Activated T-helper 1 cell treated with anti-CD3 and anti-CD28 coated beads, Interleukin-2, amount 50 U/mL, for 16 hours (primary cell): ENCODE data around the gene TMEM233.

Source experiments
- DNase-seq, 2 donors: peaks; one replicate each; pipeline ENCODE4 v3.0.0-alpha.2; 2020; ENCODE audit warnings: low read depth in 1 of 2, low spot score in 1 of 2

The TMEM233 gene

DNA sequence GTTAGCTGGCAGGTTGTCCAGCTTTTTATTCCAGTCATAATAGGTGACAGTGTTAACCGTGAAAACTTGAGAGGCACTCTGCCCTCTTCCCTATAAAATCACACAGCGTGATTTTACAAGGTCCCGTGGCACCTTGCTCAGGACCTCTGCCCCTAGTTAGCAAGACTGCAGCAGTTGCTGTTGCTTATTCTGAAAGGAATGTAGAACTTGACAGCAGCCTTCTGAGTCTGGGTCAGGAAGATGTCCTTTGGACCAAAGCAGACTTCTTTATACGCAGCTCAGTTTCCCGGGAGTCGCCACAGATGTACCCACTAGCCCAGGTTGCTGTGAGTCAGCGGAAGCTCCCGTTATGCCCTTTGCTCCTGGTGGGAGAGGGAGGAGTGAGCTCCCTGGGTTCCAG is 87.5 kb downstream of the TMEM233 start:
- DNase-seq, result no peak

DNA sequence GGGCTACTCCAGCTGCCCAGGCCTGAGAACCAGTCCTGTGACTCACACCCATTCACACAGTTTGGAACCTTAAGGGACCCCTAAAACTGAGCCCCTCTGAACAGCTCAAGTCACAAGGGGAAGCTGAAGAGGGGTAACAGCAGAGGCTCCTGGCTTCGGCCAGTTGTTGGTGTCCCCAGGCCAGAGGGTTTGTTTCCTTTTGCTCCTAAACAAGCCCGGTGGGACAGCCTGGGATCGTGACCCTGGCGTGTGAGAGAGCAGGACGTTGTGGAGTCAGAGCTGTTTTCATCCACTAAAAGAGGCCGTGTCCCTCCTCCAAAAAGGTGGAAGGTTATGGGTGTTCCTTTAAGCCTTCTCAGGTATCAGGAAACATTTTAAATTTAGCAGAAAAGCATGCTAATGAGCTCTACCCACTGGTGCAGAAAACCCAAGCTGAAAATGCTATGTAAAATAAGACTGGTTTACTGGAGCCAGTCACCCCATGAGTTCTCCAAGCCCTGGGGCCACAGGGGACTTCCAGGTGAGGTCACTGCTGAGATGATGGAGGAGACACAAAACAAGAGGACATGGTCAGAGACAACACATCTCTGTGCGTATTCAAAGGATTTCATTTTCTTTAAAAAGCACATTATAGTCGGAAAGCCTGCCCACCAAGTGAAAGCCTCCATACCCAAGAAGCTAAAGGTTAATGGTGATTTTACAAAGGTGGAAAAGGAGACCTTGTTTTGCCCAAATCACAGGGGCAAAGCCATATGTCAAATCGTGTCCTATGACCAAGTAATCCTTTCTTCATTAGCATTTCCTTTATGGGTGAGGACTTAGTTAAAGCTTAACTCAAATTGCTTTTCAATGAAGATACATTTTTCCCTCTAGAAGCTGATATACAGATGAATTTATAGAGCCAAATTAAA is 88.4 kb downstream of the TMEM233 start:
- no peak for DNase-seq

DNA sequence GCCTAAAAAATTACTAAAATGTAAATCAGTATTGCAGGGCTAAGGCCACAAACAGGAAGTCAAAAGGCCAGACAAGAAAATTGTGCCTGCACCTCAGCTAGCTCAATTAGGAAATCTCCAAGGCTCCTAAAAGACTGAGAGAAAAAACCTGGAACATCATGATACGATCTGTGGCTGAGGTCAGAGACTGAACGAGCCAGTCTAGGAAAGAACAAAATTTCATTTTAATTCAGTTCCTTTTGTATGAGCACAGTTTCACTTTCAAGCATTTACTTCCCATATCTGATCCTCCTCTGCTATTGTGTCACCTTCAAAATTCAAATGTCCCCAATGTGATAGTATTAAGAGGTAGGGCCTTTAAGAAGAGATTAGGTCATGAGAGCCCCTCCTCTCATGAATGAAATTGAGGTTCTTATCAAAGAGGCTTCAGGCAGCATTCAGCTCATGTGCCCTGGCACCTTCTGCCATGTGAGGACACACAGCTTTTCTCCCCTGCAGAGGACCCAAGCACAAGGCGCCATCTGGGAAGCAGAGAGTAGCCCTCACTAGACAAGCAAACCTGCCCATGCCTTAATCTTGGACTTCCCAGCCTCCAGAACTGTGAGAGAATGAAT is 89.2 kb downstream of the TMEM233 start:
- DNase-seq, result no peak

DNA sequence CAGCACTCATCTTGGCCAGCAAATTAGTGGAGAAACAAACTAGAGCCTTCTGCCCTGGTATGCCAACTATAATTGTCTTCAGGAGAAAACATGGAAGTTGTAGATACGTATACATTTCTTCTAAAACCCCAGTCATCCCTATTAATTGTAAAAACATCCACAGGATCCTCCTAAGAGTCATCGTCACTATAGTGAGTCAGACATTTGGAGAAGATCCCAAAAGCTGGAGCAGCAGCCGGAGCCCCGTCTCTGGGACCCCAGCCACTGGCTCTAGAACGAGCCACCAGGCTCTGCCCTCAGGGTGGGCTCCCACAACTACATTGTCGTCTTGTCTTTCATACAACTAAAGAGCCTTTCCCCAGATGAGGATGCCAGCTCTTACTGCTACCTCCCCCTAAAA is 89.8 kb downstream of the TMEM233 start:
- DNase-seq, result no peak

DNA sequence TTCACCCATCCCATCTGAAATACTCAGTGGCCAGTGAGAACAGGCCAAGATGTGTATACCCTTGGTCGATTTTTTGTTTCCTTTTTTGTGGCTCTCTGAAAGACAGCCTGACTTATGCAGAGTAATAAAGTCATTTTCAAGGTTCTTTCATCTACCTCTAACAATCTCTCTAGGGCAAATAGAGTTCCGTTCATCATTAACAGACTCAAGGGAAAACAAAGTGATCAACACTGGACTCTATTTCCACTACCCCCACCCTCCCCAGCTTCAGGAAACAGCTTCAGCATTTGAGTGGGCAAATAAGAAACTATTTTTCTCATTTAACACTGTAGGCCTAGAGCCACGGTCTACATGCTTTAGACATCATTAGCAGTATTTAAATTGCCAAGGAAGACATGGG is 90.2 kb downstream of the TMEM233 start:
- DNase-seq, result no peak

DNA sequence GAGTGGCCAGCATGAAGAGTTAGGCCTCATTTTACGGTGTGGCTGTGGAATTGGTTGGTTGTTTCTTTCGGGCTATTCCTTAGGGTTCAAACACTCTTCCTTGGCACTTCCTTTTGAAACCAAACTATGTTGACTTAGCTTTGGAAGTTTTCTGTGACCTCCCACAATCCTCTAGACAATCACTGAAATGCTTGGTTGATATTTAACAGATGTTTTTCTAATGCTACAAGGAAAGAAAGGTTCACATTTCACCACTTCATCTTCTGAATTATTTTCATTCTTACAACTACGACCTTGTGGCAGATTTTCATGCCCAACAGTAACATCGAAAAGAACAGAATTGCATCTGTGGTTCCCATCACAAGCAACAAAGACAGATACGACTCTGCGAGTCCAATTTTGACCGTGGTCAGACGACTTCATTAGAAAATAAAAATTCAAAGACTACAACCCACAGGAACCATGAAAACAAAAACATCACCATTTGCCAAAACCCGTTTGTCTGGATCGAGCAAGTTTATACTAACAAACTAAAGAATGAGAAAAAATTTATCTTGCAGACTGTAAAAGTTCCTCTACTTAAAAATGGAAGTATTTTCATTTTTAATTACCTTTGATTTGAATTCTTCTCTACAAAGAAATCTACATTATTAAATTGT is 91.3 kb downstream of the TMEM233 start:
- DNase-seq, result no peak

DNA sequence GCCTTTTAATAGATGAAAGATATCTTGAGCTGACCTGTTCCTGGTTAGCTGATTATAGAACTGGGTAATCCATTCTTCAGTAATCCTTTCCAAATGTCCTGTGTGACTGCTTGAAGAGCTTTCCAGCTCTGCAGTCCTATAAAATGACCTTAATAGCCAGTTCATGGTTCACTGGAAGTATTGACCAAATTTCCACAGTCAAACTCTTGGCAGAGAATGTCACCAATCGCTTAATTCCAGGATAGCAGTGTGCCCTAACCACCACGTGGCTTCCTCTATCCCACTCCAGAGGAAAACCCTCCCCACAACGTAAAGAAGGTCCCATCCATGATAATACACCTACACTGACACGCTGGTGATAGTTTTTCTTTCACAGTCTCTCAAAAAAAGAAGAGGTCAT is 91.8 kb downstream of the TMEM233 start:
- no peak for DNase-seq

DNA sequence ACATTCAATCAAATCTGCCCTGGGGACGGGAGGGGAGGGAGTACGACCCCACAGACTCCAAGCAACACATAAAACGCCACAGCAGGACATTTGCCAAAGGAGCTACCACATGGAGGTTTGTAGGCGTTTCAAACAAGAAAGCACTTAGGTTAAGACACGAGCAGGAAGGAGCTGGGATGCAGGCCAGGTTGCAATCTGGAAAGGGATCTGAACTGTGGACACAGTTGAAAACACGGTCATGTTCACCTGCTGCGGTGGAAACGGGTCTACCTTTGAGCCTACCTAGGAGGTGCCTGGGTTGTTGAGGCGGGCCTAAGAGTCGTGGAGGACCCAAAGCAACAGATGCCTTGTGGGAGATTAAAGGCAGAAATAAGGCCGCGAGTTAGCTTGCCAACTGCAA is 92.8 kb downstream of the TMEM233 start:
- DNase-seq, result no peak

DNA sequence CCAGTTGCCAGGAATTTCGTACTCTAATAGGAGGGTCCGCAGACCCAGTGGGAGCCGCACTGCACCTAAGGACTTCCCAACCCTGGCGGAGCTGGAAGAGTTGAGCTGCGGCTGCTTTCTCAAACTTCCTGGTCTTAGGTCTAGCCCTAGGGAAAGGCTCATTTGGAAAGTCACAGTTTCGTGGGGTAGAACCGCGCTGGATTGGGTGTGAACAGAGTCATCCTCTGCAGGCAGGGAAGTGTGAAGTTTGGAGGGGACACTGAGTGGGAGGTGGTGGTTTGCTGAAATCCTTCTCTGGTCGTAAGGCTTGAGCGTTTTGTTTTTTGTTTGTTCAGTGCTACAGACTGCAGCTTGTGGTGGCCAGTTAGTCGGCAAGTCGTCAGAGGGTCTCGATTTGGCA is 93.2 kb downstream of the TMEM233 start:
- no peak for DNase-seq

DNA sequence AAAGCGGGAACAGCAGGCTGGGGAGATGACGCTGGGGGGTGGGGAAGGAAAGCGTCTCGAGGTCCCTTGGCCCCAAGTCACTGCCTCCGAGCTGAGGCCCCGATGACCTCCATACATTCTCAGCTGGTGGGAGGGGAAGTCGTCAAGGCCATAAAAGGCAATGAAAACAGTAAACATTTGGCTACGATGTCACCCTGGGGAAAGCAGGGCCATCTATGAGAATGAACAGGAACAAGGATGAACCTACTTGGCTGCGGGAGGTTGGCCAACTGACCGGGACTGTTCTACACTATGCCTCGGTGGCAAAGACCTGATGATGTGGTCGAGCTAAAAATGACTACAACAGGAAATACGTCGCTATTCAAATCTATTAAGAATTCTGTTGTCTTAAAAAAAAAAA is 93.8 kb downstream of the TMEM233 start:
- no peak for DNase-seq

DNA sequence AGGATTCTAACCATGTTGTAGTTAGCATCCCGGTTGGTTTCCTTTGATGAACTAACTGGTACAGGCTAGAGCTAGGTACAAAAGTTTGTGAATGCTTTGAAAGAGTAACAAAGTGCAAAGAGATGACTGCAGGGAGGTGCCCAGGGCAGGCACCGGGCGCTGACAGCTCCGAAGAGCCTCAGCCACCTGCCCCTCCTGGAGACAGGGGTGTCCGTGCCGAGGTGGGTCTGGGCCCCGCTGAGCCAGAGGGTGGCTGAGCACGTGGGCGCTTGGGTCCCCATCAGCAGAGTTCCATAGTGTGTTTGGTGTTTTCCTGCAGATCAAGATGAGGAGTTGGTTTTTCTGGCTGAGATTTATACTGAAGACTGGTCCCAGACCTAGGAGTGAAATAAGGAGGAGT is 94.3 kb downstream of the TMEM233 start:
- no peak for DNase-seq

DNA sequence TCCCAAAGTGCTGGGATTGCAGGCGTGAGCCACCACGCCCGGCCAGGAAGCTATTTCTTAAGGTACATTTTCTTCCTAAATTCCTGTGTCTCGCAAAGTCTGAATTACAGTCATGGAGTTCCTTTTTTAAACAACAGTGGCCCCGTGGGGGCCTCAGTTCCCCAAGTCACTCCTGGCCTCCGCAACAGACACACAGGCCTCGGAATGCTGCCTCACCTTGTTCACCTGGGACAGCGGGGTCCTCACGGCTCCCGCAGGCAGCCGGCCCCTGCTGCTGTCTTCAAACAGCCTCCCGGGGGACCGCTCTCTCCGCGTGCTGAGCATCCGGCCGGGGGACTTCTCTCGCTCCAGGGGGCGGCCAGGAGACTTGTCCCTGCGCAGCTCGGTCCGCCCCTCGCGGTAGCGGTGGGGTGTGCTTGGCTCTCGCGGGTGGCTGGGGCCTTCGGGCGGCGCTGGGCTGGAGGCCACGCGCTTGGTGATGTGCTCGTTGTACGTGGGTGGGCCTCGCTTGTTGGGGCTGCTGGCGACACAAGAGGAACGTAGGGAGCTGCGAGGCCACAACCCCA is 96.4 kb downstream of the TMEM233 start:
- no peak for DNase-seq

DNA sequence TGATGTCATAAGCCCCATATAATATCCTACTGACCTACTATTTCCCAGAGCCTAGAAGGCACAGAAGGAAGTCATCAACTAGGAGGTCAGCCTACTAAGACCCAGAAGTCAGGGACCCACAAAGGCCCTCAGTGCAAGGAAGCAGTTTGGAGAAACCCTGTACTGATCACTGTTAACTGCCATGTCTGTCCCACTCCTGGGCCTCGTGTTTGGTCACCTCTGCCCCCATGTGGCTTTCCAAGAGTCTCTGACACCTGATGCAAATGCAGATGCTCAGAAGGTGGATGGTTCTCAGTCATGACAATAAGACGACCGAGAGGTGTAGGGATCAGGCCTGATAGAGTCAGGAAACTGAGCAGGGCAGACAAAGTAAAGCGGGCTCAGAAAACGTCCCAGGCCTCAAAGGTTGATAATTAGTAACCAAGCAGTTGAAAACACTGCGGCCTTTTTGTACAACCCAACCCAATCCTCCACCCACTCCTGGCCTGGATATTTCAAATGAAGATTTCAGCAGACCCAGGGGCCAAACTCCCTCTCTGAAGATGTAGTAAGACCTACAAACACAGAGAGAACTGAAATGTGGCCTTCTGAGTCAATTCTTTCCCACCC is 97.7 kb downstream of the TMEM233 start:
- DNase-seq, result no peak

DNA sequence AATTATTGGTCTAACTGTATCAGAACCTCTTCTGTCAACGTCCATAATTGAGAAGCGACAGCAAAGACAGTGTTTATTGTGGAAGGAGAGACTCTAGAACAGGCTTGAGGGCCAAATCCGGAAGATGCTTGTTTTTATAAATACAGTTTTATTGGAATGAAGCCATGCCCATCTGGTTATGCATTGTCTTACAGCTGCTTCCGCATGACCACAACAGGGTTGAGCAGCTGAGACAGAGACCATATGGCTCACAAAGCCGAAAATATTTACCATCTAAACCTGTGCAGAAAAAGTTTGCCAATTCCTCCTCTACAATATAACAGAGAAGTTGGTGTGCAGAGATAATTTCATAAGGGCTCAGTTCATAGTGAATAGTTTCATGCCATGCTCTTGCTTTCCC is 98.8 kb downstream of the TMEM233 start:
- no peak for DNase-seq
